ENCODE data around the gene GCLC.
A peak's percentile ranks its signal among the peaks of the same experiment; 100 is the strongest.
"Not testable (repeated sequence)": the region's sequence is repeated elsewhere in the genome, so short reads cannot be mapped to it uniquely, and the experiment has no call there.

Gene GCLC

DNA sequence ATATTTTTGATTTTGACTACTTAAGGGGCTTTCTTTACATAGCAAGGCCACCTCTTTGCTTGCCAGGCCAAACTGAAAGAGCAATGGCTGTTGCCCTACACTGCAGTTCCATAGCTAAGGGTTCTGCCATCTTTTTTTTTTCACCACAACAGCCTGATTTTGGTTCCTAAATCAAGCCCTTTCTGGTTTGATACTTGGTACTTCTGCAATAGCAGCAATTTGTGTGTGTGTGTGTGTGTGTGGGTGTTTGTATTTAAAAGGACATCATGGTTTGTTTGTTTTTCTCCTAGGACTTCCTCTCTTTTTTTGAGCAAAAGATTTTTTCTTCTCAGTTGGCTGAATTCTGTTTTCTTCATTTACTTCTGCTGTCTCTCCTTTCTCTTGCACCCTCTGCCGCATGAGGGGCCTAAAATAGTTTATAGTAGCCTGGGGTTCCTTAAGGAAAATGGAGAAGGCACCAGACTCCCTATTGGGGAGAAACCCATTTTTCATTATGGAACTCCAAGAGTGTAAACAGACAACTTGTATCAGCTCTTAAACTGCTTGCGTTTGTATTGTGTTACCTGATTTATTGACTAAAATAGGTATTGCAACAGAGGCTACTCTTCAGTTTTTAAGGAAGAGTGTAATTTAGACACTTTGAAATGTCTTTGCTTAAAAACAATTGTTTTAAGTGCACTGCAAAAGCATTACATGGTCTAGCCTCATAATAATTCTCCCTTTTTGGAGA is 12.2 kb upstream of the GCLC start:
- no peak for DNase-seq (ENCODE audit: low read depth in 2 of 2)

DNA sequence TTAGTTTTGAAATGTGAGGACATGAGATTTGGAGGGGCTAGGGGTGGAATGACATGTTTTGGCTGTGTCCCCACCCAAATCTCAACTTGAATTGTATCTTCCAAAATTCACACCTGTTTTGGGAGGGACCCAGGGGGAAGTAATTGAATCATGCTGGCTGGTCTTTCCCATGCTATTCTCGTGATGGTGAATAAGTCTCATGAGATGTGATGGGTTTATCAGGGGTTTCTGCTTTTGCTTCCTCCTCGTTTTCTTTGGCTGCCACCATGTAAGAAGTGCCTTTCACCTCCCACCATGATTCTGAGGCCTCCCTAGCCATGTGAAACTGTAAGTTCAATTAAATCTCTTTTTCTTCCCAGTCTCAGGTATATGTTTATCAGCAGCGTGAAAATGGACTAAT is 8.7 kb upstream of the GCLC start:
- DNase-seq (ENCODE audit: low read depth in 2 of 2), result not testable (repeated sequence)

DNA sequence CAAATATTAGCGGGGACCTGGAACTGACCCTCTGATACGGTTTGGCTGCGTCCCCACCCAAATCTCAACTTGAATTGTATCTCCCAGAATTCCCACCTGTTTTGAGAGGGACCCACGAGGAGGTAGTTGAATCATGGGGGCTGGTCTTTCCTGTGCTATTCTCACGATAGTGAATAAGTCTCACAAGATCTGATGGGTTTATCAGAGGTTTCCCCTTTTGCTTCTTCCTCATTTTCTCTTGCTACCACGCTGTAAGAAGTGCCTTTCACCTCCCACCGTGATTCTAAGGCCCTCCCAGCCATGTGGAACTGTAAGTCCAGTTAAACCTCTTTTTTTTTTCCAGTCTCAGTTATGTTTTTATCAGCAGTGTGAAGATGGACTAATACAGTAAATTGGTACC is 6.8 kb upstream of the GCLC start:
- DNase-seq (ENCODE audit: low read depth in 2 of 2), result not testable (repeated sequence)

DNA sequence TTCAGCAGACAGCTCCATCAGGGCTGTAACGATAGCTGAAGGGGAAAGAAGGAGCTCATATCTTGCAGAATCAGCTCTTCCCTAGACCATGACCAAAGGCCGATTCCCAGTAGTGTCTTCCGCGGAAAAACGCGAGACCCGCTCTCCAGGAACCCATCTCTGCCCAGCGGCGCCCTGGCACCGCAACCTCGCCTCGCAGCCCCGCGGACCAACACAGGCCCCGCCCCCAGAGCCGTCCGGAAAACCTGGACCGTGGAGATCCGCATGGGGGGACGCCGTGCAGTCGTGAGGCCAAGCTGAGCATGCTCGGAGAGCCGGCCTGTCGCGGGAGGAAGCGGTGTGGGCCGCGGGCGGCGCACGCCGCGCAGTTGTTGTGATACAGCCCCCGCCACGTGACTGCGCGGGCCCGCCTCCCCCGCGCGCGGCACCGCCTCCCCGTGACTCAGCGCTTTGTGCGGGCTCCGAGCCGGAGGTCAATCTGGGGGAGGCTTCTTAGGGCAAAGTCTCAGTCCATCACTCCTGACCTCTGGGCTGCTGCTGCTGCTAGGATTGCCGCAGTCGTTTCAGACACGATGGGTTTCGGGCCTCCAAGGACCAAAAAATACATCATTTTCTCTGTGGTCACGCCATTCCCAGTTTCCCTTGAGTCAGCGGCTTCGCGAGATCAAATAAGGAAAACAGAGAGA is 3.1 kb upstream of the GCLC start:
- DNase-seq (ENCODE audit: low read depth in 2 of 2), result peak; percentile 89 to 90

DNA sequence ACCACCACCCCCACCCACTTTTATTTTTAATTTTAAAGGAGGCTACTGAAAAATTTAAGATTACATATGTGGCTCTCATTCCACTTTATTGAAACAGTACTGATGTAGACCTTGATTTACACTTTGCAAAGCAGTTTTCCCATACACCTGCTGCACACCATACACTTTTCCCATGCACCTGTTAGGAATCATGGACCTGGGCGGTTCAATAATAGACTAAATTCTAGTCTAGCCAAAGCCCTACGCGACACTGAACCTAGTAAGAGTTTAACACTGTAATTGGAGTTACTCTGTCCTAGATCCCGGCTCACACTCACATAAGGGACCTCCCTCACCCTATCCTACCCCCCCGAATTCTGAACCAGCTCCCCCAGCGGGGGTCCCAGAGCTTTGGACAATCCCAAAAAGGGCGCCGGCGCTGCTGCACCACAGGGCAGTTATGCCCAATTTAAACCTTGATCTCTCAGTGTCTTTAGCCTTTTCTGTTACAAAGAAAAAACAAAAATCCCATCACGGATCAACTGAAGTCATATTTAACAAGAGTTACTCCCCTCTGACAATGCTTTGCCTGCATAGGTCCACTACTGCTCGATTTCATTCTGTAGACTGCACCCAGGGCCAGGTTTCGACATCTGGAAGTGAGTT is 2.4 kb upstream of the GCLC start:
- no peak for DNase-seq (ENCODE audit: low read depth in 2 of 2)

DNA sequence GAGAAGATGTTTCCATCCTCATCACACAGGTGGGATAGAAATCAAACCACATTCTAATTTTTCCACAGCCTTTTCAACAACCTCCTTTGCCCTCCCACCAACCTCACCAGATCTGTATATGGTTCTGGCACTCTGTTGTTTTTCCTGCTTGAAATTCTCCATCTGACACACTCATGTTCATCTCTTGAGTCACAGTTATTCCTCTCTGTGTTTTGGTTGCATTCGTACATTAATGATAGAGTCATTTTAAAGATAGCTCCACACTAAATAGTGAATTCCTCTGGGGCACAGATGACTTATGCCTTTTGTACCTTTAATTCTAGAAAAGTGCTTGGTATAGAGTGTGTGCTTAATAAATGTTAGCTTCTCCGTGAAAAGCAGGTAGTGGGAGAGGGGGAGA is 1.4 kb upstream of the GCLC start:
- no peak for DNase-seq (ENCODE audit: low read depth in 2 of 2)

DNA sequence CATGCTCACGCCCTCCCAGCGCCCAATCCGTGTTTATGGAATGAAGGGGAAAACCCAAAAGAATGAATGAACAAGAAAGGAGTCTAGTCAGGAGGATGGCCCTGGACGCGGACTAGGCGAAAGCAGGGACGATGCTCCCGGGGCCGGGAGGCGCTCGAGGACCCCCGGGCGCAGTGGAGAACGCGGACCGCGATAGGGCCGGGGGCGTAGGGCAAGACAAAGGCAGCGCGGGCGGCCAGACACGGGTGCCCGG is 758 bp downstream of the GCLC start:
- DNase-seq (ENCODE audit: low read depth in 2 of 2), result no peak

DNA sequence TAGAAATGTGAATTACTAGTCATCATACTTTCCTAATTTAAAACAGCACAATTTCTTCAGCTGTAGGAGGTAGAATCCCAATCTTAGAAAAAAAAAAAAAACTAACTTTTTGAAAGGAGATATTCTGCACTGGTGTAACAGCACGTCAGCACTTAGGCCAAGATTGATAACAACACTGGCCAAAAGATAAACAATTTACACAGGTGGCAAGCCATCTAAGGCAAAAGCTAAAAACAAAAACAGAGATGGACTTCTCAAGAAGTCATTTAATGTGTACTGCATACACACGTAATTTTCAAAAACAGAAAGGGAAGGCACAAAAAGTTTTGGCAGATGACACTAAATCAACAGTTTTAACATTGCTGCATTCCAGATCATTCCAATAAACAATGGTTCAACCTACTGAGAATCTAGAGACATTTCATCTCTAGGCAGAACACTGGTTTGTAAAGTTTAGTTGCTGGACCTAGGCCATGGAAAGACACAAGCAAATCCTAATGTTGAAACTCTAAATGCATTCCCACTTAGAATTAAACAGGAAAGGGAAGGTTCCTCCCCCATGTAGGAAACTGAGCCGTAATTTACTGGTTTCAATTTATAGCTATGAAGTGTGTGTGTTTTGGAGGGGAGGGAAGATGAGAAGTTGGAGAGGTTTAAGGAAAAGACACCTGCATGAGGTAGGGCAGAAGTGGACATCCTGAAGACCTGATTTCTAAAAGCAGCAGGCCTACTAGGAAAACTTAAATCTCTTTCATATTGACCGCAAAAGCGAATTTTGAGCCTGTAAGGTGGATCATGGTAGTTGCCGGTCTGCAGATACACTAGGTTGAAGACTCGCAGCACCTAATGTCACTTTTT is 1.3 kb downstream of the GCLC start:
- no peak for DNase-seq (ENCODE audit: low read depth in 2 of 2)

DNA sequence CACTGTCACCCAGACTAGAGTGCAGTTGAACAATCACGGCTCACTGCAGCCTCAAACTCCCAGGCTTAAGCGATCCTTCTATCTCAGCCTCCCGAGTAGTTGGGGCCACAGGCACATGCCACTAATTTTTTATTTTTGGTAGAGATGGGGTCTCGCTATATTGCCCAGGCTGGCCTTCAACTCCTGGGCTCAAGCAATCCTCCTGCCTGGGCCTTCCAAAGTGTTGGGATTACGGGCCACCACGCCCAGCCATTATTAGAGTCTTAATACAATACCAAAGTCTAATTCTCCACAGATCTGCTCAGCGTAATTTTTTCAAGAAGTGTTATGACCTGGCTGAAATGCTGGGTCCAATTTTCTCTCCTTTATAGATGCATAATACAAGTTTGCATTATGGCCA is 3.0 kb downstream of the GCLC start:
- DNase-seq (ENCODE audit: low read depth in 2 of 2), result no peak

DNA sequence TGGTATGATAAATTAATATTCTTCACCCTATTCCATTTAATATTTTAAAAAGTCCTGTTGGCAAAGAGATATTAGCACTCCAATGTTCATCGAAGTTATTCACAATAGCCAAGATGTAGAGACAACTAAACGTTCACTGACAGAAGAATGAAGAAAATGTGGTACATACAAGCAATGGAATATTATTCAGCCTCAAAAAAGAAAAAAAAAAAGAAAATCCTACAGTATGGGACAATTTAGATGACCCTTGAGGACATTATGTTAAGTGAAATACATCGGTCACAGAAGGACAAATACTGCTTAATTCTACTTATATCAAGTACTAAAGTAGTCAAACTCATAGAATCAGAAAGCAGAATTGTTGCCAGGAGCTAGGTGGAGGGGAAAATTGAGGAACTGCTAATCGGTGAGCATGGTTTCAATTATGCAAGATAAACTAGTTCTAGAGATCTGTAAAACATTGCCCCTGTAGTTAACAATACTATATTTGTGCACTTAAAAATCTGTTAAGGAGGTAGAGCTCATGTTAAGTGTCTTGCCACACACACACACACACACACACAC is 4.7 kb downstream of the GCLC start:
- no peak for DNase-seq (ENCODE audit: low read depth in 2 of 2)

DNA sequence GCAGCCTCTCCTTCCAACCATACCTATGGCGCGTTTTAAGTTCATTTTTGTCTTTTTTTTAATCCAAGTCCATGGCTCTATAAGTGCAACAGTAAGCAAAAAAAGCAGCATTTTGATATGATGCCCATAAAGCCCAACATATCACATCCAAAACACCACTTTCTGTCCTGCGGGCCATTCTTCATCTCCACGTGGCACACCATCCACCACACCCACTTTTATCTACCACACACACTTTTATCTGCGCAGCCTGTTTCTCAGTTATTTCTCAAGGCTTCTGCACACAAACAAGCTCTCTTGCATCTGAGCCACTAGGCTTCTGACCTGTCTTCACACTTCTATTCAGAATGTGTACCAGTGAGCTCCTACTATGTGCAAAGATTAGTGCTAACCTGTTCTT is 5.3 kb downstream of the GCLC start:
- no peak for DNase-seq (ENCODE audit: low read depth in 2 of 2)

DNA sequence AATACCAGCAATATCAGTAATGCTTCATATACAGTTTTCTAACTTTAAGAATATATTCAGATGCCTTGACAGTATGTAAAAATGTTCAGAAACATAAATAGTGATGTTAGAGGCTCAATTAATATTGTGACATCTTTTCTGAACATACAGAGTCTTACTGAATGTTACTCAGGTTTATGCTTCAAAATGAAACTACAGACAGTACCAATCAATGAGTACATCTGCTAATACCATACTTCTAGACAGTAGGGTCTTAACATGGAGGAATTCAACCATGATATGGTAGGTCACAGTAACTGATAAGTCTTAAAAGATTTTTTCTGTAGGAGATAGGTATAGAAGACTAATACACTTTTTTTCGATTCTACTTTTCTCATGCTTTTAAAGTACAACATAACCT is 8.3 kb downstream of the GCLC start:
- no peak for DNase-seq (ENCODE audit: low read depth in 2 of 2)

DNA sequence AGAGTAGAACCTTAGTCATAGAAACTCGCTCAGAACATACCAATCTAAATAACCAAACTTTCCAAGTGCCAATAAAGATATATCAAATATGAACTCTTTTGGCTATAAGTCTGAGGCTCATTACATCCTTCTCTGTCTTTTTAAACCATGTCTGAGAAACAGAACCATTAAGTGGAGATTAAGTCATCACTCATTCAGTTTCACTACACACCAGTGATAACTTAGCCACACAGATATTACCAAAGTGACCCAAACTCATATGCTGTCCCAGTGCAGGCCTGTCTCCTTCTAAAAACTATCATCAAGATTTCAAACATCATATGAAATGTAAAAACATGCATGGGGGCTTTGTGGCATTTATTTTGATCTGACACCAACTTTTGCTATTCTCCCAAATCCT is 12.0 kb downstream of the GCLC start:
- DNase-seq (ENCODE audit: low read depth in 2 of 2), result no peak

DNA sequence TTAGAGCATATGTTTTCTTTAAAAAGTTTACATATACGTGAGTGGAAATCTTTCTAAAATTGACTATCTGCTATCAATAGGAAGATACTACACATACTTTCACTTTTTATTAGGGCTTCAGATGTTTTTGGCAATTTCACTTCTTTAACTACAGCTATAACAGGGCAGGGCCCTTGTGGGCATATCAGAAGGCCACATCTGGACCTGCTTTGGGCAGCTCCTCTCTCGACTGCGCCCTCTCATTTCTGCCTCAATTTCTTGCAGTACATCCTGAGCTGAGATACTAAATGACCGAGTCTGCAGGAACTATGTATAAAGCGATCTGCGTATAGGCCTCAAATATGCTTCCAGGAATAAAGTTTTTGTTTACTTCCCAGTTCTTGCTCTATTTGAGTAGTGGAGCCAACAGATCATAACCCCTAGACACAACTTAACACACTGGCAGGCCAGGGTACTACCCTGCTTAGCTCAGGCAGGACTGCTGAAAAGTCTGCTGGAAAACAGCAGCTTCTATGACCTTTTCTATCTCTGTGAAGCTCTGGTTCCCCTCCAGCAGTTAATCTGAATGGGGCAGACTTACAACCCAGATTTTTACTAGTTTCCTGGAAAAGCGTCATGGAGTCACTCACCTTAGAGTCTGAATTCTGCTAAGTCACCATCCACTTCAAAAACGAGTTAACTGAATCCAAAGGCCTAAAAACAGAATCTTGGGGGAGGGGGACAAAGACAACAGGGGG is 12.7 kb downstream of the GCLC start:
- no peak for DNase-seq (ENCODE audit: low read depth in 2 of 2)

DNA sequence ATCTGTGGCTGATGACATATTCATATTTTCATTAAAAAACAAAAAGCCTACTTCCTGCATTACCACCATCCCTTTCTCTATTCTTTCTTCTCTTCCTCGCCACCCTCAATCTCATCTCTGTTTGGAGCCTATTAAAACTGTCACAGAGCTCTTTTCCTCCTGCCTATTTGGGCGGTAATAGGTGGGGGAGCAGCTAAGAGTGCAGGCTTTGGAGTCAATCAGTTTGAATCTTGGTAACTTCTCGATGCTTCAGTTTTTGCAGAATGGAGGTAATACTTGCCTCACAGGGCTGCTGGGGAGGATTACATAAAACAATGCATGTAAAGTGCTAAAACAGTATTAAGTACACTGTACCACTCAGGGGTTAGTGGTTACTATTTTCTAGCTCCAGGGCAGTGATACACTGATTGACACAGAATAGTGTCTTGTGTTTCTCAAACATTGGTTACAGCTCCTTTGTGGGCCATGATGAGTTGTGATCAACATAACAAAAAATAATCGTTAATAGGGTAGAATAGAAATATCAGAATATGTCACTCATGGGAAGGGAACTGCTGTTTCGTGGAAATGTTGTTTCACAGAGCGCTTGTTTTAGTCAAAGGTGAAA is 14.0 kb downstream of the GCLC start:
- DNase-seq (ENCODE audit: low read depth in 2 of 2), result no peak

DNA sequence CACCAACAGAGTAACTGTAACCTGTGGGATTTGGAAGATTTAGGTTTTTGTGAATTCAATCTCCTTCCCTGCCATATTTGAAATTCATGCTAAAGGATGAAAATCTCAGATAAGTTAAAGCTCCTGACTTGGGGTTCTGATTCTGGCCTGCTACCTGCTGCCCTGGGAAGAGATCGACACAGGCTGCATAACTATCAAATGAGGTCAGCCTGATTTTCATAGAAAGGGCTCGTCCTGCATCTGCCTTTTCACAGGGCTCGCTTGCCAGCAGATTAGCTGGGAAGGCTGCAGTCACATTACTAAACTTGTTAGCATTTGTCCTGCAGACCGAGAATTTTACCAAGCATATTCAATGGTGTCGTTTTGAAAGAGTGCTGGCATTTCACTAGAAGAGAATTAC is 14.6 kb downstream of the GCLC start:
- DNase-seq (ENCODE audit: low read depth in 2 of 2), result no peak

DNA sequence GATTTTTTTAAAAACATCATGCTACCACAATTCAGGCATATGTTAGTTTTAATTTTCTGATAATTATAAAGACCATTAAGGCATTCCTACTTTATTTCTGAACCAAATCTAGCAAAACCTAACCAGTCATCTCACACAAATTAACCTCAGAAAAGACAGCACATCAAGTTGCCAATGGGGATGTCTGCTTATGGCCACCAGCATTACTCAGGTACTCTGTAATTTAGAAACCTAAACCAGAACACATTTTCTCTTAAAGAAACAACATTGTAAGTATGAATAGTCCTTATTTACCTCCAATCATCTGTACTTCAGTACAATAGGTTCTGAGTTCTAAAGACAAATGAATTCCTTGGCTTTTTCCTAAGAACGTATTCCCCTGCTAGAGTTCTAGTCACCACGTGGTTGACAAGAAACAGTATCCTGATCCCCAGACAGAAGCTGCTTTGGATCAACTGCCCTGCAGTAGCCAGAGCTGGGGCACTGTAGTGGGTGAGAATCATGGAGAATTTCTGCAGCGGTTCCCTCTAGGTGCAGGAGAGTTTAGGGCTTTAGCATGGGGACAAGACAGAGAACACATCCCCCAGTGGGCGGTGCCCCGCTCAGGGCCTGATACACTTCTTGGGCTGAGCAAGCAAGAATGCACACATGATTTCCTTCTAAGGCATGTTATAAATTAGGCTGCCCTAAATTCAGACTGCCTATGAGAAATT is 15.4 kb downstream of the GCLC start:
- no peak for DNase-seq (ENCODE audit: low read depth in 2 of 2)

DNA sequence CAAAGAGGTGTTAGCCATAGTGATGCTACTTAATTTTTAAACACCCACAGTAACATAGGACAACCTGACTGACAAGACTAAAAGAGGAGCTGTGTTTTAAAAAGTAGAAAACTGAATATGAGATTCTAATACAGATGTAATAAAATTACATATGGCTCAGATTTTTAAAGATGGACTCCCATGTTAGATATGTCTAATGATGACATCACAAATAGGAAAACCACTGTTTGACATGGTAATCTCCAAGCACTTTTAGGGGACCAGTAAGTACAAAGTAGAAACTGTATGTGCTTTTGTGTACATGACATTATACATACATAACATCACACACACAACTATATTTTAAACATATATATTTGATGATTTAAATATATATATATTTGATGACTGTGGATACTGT is 16.8 kb downstream of the GCLC start:
- DNase-seq (ENCODE audit: low read depth in 2 of 2), result no peak

DNA sequence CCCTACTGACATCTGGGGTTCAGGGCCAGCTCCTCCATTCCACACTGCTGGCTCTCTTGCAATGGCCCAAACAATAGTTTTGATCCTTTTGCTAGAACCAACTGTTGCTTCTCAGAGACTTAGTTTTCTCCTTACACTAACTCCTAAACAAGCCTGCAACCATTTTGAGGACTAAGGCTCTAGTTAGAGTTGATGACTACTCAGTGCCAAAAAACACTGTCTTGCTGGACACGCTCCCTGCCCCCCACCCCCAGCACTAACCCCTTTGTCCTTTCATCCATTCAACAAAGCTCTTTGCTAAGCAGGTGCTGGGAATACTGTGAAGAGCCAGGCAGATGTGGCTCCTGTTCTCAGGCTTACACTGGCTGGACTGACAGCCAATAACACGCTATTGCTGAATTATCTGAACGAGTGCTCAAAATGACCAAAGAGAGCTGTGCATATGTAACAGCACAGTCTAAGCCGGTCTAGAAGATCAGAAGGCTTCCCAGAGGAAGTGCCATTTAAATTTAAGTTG is 17.6 kb downstream of the GCLC start:
- no peak for DNase-seq (ENCODE audit: low read depth in 2 of 2)

DNA sequence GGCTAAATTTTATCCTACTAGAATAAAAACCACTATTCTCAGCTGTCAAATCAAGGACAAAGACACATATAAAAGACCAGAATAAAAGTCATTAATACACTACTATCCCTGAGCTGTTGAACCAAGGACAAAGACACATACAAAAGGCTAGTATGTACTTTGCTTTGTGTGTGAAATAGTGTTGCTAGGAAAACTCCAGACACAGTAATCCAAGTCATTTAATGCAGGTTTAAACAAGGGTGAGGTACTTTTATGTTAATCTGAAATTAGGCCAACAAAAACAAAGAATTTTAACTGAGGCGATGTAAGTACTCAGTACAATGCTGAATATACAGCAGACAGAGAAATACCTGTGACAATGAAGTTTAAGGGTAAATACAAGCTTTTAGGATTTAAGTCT is 18.9 kb downstream of the GCLC start:
- DNase-seq (ENCODE audit: low read depth in 2 of 2), result no peak

All from stimulated activated CD8-positive, alpha-beta memory T cell treated with anti-CD3 and anti-CD28 coated beads, Interleukin-7, amount 100 ng/mL, for 1 hour (primary cell).